ENCODE data around the gene TP63.

Gene TP63

GRCh38 chr3:189937302-189938127, 306.3 kb downstream of the TP63 start:
- Histone ChIP-seq H3K36me3 (ENCODE audit: insufficient read depth, insufficient read length, low read length) (no peaks in the 10 kb centered on the region), H3K4me3 (ENCODE audit: insufficient read length, low read depth) (no peak overlapping the region), H3K27me3 (ENCODE audit: insufficient read depth, insufficient read length) (no peaks in the 10 kb centered on the region), H3K9me3 (ENCODE audit: insufficient read depth, low read length) (peaks cover 5% of the 10 kb centered on the region; the same call in 1 of the 2 replicates), H3K4me1 (ENCODE audit: insufficient read depth, insufficient read length) (no peaks in the 10 kb centered on the region), H3K9ac (ENCODE audit: insufficient read length, low read depth) (no peak overlapping the region)
- TF ChIP-seq YY1 (IDR thresholded peaks at IDR 0.05; ENCODE audit: insufficient read depth, insufficient read length) (no peak), ZNF274 (IDR thresholded peaks at IDR 0.05; ENCODE audit: low read depth, low read length) (no peak), SUZ12 (IDR thresholded peaks at IDR 0.05; ENCODE audit: extremely low read depth, insufficient read depth, insufficient read length) (no peak)
- peak; percentile 15 for DNase-seq (ENCODE audit: low read depth, low spot score)

GRCh38 chr3:189941125-189941524, 309.9 kb downstream of the TP63 start:
- H3K36me3 ChIP-seq (ENCODE audit: insufficient read depth, insufficient read length, low read length), result no peaks in the 10 kb centered on the region
- H3K27me3 ChIP-seq (ENCODE audit: insufficient read depth, insufficient read length), result no peaks in the 10 kb centered on the region
- no peak overlapping the region for H3K9ac ChIP-seq (ENCODE audit: insufficient read length, low read depth)
- no peak for TF ChIP-seq YY1 (IDR thresholded peaks at IDR 0.05; ENCODE audit: insufficient read depth, insufficient read length)
- TF ChIP-seq SUZ12 (IDR thresholded peaks at IDR 0.05; ENCODE audit: extremely low read depth, insufficient read depth, insufficient read length), result no peak
- no peak for TF ChIP-seq ZNF274 (IDR thresholded peaks at IDR 0.05; ENCODE audit: low read depth, low read length)
- no peak overlapping the region for H3K4me3 ChIP-seq (ENCODE audit: insufficient read length, low read depth)
- H3K4me1 ChIP-seq (ENCODE audit: insufficient read depth, insufficient read length), result no peaks in the 10 kb centered on the region
- H3K9me3 ChIP-seq (ENCODE audit: insufficient read depth, low read length), result peaks cover 5% of the 10 kb centered on the region; the same call in 1 of the 2 replicates
- DNase-seq (ENCODE audit: low read depth, low spot score), result no peak

GRCh38 chr3:189941679-189942078, 310.5 kb downstream of the TP63 start:
- H3K36me3 ChIP-seq (ENCODE audit: insufficient read depth, insufficient read length, low read length), result no peaks in the 10 kb centered on the region
- H3K27me3 ChIP-seq (ENCODE audit: insufficient read depth, insufficient read length), result peaks cover 3% of the 10 kb centered on the region
- H3K4me3 ChIP-seq (ENCODE audit: insufficient read length, low read depth), result no peak overlapping the region
- TF ChIP-seq SUZ12 (IDR thresholded peaks at IDR 0.05; ENCODE audit: extremely low read depth, insufficient read depth, insufficient read length), result no peak
- no peak for TF ChIP-seq ZNF274 (IDR thresholded peaks at IDR 0.05; ENCODE audit: low read depth, low read length)
- TF ChIP-seq YY1 (IDR thresholded peaks at IDR 0.05; ENCODE audit: insufficient read depth, insufficient read length), result no peak
- DNase-seq (ENCODE audit: low read depth, low spot score), result no peak
- H3K4me1 ChIP-seq (ENCODE audit: insufficient read depth, insufficient read length), result no peaks in the 10 kb centered on the region
- H3K9ac ChIP-seq (ENCODE audit: insufficient read length, low read depth), result no peak overlapping the region
- H3K9me3 ChIP-seq (ENCODE audit: insufficient read depth, low read length), result no peaks in the 10 kb centered on the region

DNA sequence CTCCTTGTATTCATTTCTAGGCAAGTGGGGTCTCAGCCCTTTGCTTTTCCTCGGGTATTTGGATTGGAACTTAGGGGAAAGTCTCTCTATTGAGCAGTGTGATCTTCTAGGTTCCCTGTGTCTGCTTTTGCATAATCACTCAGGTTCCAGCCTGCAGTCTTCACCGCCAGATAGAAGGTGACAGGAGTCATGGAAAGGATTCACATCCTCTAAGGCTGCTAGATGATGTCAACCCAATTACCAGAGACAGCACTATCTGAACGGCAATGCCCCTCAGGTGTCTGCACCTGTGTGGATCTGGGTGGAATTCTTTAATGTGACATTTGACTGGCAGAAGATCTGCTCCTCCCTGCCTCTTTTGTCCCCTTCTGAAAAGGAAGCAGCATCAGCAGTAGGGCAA, 311.8 kb downstream of the TP63 start:
- H3K9me3 ChIP-seq (ENCODE audit: insufficient read depth, low read length), result no peaks in the 10 kb centered on the region
- TF ChIP-seq YY1 (IDR thresholded peaks at IDR 0.05; ENCODE audit: insufficient read depth, insufficient read length), result no peak
- TF ChIP-seq SUZ12 (IDR thresholded peaks at IDR 0.05; ENCODE audit: extremely low read depth, insufficient read depth, insufficient read length), result no peak
- no peak for TF ChIP-seq ZNF274 (IDR thresholded peaks at IDR 0.05; ENCODE audit: low read depth, low read length)
- no peak overlapping the region for H3K9ac ChIP-seq (ENCODE audit: insufficient read length, low read depth)
- H3K4me1 ChIP-seq (ENCODE audit: insufficient read depth, insufficient read length), result no peaks in the 10 kb centered on the region
- no peaks in the 10 kb centered on the region for H3K36me3 ChIP-seq (ENCODE audit: insufficient read depth, insufficient read length, low read length)
- peaks cover 5% of the 10 kb centered on the region for H3K27me3 ChIP-seq (ENCODE audit: insufficient read depth, insufficient read length)
- no peak overlapping the region for H3K4me3 ChIP-seq (ENCODE audit: insufficient read length, low read depth)
- no peak for DNase-seq (ENCODE audit: low read depth, low spot score)

GRCh38 chr3:189944285-189945145, 313.3 kb downstream of the TP63 start:
- Histone ChIP-seq H3K4me1 (ENCODE audit: insufficient read depth, insufficient read length) (no peaks in the 10 kb centered on the region), H3K27me3 (ENCODE audit: insufficient read depth, insufficient read length) (peaks cover 5% of the 10 kb centered on the region), H3K9me3 (ENCODE audit: insufficient read depth, low read length) (no peaks in the 10 kb centered on the region), H3K4me3 (ENCODE audit: insufficient read length, low read depth) (no peak overlapping the region), H3K36me3 (ENCODE audit: insufficient read depth, insufficient read length, low read length) (no peaks in the 10 kb centered on the region), H3K9ac (ENCODE audit: insufficient read length, low read depth) (no peak overlapping the region)
- TF ChIP-seq YY1 (IDR thresholded peaks at IDR 0.05; ENCODE audit: insufficient read depth, insufficient read length) (no peak), SUZ12 (IDR thresholded peaks at IDR 0.05; ENCODE audit: extremely low read depth, insufficient read depth, insufficient read length) (no peak), ZNF274 (IDR thresholded peaks at IDR 0.05; ENCODE audit: low read depth, low read length) (no peak)
- DNase-seq (ENCODE audit: low read depth, low spot score), result no peak

DNA sequence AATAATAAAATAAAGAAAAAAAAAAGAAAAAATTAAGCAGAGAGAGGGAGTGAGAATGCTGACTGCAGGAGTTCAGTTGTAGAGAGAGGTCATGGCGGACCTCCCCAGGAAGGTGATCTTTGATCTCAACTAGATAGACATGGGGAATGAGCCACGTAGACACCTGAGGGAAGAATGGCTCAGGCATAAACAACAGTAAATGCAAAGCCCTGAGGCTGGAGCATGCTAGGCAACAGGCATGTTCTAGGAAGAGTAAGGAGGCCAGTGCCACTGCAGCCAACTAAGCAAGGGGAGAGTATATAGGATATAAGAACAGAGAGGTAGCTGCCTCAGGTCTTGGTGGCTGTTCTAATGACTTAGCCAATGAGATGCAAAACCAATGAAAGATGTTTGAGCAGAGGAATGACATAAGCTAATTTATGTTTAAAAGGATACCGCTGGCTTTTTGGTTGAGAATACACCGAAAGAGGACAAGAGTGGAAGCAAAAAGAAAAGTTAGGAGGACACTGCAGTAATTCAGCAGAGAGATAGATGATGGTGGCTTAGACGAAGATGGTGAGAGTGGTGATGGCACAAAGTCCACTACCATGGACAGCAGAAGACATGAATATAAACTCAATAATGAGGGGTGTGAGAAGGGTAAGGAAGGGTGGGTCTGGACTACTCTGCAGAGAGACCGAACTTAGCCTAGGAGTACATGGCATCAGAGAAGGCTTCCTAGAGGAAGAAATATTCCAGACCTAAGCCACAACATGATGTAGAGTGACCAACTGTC, 314.9 kb downstream of the TP63 start:
- Histone ChIP-seq H3K9me3 (ENCODE audit: insufficient read depth, low read length) (no peaks in the 10 kb centered on the region), H3K9ac (ENCODE audit: insufficient read length, low read depth) (no peak overlapping the region), H3K4me1 (ENCODE audit: insufficient read depth, insufficient read length) (no peaks in the 10 kb centered on the region), H3K4me3 (ENCODE audit: insufficient read length, low read depth) (no peak overlapping the region), H3K27me3 (ENCODE audit: insufficient read depth, insufficient read length) (peaks cover 5% of the 10 kb centered on the region), H3K36me3 (ENCODE audit: insufficient read depth, insufficient read length, low read length) (no peaks in the 10 kb centered on the region)
- no peak for DNase-seq (ENCODE audit: low read depth, low spot score)
- TF ChIP-seq YY1 (IDR thresholded peaks at IDR 0.05; ENCODE audit: insufficient read depth, insufficient read length), result no peak
- TF ChIP-seq ZNF274 (IDR thresholded peaks at IDR 0.05; ENCODE audit: low read depth, low read length), result no peak
- TF ChIP-seq SUZ12 (IDR thresholded peaks at IDR 0.05; ENCODE audit: extremely low read depth, insufficient read depth, insufficient read length), result no peak
